Mammary microvascular endothelial cell (primary cell): ENCODE results near the gene HOATZ. TPM values are rescaled to one million over a fixed set of nuclear protein-coding genes. Genes with fewer than 3 reads are reported as not detected.

ENCODE experiments used
- total RNA-seq: library from RNA; depleted of rRNA; stranded (reverse); fragments of >200 nt; gene quantifications from 2 replicates; pipeline ENCODE4 v1.2.3, GENCODE V29; 2015

The HOATZ gene
- total RNA-seq: not detected in 2 replicates

GRCh38 chr11:111514216-111515031 lies at the start of gene HOATZ:
HOATZ (plus strand) TSS chr11:111514778; CDS start chr11:111514785, 7 bp downstream.

GRCh38 chr11:111512296-111513239 lies 2.0 kb upstream of the HOATZ start, which contains the start of gene BTG4:
BTG4 (minus strand) TSS chr11:111512386; CDS start chr11:111498776, 13,610 bp downstream.

GRCh38 chr11:111540114-111540936 lies 25.7 kb downstream of the HOATZ start, which contains the start of gene LAYN:
LAYN (plus strand) TSS chr11:111540720; CDS start chr11:111540844, 124 bp downstream.

Other genes starting within 250 kb of the HOATZ start
- not detected in 2 replicates for gene POU2AF3, start 216.2 kb upstream of the HOATZ start, total RNA-seq
- gene POU2AF1, start 135.5 kb upstream of the HOATZ start, total RNA-seq: not detected in 2 replicates
- not detected in 2 replicates for gene BTG4, start 2.4 kb upstream of the HOATZ start, total RNA-seq
- gene LAYN, start 25.9 kb downstream of the HOATZ start, total RNA-seq: 19.8 and 25.3 TPM in 2 replicates
- gene SIK2, start 87.7 kb downstream of the HOATZ start, total RNA-seq: 5.8 and 6.8 TPM in 2 replicates